GM04504 (cell line): ENCODE results near the gene ZNHIT2.

Experiments used
- DNase-seq: peaks from one replicate; pipeline ENCODE4 v3.0.0-alpha.2; 2012; ENCODE audit warnings: low read depth

Gene ZNHIT2

GRCh38 chr11:65071907-65072630, 45.4 kb downstream of the ZNHIT2 start:
- no peak for DNase-seq

GRCh38 chr11:65069217-65069616, 48.3 kb downstream of the ZNHIT2 start:
- no peak for DNase-seq

GRCh38 chr11:65067446-65067845, 50.1 kb downstream of the ZNHIT2 start:
- DNase-seq = no peak

- DNase-seq = no peak
Measured at GRCh38 chr11:65066805-65067291, 50.7 kb downstream of the ZNHIT2 start.
